Kidney tubule cell (primary cell): ENCODE measurements around the gene ATG14.
"Not testable (repeated sequence)": the region's sequence is repeated elsewhere in the genome, so short reads cannot be mapped to it uniquely, and the experiment has no call there.

Experiments used
- DNase-seq: peaks from one replicate; pipeline ENCODE4 v3.0.0-alpha.2; 2018; ENCODE audit warnings: low spot score

Gene ATG14, protein sequence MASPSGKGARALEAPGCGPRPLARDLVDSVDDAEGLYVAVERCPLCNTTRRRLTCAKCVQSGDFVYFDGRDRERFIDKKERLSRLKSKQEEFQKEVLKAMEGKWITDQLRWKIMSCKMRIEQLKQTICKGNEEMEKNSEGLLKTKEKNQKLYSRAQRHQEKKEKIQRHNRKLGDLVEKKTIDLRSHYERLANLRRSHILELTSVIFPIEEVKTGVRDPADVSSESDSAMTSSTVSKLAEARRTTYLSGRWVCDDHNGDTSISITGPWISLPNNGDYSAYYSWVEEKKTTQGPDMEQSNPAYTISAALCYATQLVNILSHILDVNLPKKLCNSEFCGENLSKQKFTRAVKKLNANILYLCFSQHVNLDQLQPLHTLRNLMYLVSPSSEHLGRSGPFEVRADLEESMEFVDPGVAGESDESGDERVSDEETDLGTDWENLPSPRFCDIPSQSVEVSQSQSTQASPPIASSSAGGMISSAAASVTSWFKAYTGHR

DNA sequence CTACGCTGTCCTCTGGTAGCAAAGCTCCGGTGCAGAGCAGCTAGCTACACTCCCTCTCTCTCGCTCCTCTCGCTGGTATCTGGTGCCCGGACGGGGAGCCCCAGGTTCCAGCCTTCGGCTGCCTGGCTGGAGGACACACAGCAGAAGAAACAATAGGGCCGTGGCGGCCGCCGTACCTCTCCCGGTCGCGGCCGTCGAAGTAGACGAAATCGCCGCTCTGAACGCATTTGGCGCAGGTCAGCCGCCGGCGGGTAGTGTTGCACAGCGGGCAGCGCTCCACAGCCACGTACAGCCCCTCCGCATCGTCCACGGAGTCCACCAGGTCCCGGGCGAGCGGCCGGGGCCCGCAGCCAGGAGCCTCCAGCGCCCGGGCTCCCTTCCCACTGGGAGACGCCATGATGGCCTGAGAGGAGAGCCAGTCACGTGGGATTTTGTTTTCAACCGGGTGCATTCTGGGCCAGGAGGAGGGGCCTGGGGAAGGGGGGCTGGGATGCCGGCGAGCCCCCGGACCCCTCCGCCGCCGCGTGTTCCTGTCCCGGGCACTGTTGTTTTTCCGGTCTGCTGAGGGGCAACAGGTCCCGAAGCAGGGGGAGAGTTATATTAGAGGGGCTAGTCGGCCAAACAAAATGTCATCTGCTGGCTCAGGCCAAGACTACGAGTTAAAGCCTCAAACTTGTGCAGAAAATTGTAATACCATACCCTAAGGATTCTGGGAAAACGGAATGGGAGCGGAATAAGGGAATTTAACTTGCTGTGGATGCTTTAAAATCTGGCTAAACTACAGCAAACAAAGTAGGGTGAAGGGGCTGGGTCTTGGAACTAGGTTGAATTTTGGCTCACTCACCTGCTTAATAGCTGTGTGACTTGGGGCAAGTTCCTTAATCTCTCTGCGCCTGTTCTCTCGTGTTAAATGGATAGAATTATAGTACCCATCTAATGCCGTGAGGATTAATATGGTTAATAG lies at the start of gene ATG14:
ATG14 (minus strand) TSS at position 405 of the 964 bp plus-strand sequence; CDS start at position 397, 8 bp downstream.
- DNase-seq: peak; percentile 80

DNA sequence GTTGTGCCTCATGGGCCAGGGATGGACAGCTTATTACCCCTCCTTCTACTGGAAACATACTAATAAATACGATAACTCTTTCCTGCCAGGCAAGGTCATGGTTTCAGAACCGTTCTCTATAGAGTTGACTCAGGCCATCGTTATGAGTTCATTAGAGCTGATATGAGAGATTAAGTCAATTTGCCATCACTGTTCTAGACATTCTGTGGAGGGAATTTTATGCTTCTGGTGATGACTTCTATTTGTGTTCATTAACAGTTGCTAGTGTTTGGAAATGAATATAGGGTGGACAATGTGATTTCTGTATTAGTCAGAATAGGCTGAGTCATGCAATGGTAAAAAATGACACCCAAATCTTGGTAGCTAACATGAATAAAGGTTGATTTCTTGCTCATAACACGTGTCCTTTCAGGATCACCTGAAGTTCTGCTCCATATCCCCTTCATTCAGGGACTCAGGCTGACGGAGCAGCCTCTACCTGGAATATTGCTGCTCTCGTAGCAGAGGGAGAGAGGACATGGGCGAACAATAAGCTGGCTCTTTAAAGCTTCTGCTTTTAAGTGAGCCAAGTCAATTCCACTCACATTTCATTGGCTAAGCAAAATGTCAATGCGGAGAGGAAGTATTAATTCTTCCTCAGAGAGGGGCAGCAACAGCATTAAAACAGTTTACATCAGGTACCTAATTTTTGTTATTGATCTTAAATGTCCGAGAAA lies 47.3 kb upstream of the ATG14 start:
- DNase-seq: peak; percentile 77

DNA sequence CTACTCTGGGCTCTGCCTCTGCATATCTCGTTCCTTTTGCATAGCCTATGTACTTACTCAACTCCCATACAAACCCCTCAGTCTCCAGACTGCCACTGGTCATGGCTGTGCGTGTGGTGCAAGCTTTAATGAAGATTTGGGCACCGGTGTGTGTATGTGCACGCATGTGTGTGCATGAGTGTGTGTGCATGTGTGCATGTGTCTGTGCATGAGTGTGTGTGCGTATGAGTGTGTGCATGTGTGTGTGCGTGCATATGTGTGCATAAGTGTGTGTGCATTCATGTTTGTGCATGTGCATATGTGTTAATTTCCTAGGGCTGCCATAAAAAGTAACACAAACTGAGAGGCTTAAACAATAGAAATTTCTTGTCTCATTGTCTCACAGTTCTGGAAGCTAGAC lies 45.9 kb upstream of the ATG14 start:
- no peak for DNase-seq

DNA sequence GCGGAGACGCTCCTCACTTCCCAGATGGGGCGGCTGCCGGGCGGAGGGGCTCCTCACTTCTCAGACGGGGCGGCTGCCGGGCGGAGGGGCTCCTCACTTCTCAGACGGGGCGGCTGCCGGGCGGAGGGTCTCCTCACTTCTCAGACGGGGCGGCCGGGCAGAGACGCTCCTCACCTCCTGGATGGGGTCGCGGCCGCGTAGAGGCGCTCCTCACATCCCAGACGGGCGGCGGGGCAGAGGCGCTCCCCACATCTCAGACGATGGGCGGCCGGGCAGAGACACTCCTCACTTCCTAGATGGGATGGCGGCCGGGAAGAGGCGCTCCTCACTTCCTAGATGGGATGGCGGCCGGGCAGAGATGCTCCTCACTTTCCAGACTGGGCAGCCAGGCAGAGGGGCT lies 44.8 kb upstream of the ATG14 start:
- DNase-seq: not testable (repeated sequence)

DNA sequence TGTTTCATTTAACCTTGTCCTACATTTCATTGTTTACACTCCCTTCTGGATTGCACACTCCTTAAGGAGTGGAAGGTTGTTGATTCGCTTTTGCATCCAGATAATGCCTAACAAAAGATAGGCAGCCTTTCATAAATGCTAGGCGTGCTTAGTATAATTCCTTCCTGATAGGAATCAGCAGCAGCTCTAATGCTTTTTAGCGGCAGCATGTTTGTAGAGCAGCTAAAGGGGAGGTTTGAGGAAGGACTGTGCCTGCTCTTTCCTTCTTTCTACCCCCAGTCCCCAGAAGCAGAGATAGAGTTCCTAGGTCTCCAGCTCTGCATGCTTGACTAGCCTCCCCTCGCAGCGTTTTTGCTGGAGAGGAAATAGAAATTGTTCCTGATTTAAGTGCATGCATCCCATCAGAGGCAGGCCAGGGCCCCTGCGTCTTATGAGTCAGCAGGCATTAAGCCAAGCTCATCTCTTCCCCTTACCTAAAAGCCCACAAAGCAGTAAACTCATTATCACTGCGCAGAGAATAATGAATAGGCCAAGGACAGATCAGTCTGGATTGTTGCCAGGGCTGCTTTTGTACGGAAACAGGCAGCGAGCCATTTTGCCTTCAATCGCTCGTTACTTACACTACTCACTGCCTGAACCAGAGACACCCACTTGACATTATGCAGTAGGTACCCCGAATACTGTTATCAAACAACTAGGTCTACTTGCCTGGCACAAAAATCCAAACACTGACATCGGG lies 42.8 kb upstream of the ATG14 start:
- peak; percentile 93 for DNase-seq

DNA sequence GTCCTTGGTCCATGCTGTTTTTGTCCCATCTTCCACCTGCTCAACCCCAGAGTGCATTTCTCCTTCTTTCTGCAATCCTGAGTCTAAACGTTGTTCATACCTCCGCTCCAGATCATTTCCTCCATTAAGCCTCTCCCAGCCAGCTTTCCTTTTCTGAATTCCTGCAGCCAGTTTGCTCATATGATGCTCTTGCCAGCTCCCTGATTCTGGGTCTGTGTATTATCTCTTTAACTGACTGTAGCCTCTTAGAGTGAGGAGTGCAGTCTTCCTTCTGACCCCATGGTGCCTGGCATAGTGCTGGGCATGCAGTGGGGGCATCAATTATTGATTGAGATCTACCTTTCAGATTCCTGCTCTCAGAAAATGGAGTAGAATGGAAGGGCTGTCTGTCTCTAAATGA lies 40.3 kb upstream of the ATG14 start:
- no peak for DNase-seq

DNA sequence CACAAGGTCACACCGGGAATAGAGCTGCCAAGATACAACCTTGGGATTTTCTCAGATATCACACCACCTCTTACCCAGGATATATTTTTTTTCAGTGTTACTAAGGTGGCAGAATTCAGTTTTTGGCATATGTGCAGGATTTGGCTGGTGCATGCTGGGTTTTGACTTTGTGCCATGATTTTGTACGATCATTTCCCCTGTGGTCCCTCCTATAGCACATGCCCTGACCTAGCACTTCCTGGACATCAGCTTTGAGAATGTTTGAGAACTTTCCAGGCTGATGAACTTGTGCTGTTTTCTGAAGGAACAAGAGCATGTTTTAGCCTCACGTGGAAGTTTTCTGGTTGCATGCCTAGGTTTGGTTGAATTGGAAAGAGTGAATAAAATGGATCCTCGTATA lies 39.8 kb upstream of the ATG14 start:
- DNase-seq: peak; percentile 15

DNA sequence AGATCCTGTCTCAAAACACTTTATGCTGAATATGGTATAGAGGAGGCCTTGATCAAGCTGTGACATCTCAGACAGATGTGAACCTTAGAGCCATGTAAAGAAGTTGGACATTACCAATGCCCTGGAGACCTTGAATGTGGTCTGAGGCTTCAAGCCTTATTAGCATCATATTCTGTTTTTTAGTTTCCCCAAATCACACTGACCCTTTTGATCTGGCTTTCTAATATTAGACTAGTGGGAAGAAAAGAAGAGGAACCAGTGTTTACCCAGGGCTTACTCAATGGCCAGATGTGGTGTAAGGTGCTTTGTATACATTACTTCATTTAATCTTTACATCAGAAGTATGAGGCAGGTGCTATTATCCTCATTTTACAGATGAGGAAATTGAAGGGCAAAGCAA lies 39.4 kb upstream of the ATG14 start:
- DNase-seq: no peak

DNA sequence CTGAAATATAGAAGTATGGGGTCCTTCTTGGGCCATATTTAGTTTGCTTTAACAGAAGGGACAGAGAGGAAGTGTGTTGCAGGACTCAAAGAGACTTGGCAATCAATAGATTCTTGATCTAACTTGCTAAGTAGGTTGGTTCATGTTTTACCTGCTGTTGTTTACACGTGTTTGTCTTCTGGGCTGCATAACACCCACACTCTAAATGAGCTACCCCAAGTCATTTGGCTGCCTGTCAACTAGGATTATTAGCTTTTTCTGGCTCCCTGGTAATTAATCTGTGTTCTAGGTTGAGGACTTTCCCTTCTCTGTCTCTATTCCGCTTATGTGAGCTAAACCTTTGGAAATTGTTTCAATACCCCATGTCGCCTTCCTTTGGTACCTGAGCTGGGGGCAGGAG lies 38.9 kb upstream of the ATG14 start:
- DNase-seq: no peak

DNA sequence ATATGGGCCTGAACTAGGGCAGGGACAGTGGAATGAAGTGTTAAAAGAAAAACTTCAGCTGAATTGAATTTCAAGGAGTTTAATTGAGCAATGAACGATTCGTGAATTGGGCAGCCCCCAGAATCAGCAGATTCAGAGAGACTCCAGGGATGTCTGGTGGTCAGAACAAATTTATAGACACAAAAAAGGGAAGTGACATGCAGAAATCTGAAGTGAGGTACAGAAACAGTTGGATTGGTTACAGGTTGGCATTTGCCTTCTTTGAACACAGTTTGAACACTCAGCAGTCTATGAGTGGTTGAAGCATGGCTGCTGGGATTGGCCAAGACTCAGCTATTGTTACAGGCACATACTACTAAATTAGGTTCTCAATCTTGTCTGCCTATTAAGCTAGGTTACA lies 38.5 kb upstream of the ATG14 start:
- no peak for DNase-seq

DNA sequence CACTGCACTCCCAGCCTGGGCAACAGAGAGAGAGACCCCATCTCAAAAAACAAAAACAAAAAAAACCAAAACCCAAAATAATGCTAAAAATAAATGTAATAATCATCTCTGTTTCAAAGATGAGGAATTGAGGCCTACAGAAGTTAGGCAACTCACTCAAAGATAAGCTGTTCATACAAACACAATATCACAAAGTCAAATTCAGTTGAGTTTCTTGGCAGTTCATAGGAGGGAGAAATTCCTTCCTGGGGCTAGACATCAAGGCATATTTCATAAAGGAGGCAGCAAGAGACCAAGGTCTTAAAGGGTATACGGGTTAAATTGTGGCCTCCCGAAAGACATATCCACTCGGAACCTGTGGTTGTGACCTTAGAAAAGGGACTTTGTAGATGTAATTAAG lies 37.5 kb upstream of the ATG14 start:
- DNase-seq: no peak

DNA sequence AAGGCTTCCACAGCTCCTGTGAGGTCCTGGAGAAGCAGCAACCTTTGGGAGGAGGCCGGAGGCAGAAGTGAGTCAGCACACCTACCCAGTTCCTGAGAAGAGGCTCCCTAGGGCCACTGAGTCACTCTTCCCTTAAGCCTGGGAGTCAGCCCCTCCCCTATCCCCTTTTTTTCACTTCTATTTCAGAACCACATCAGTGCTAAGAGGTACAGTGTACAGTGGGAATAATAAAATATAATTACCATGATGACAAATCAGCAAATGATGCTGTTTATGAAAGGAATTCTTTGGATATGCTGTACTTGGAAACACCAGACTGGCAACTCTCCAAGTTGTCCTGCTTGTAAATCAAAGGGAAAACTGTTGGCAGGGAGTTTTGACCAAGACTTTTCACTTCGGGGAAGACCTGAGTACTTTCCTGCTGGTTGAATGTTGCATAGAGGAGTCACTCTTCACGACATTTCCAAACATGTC lies 36.5 kb upstream of the ATG14 start:
- peak; percentile 99 for DNase-seq

DNA sequence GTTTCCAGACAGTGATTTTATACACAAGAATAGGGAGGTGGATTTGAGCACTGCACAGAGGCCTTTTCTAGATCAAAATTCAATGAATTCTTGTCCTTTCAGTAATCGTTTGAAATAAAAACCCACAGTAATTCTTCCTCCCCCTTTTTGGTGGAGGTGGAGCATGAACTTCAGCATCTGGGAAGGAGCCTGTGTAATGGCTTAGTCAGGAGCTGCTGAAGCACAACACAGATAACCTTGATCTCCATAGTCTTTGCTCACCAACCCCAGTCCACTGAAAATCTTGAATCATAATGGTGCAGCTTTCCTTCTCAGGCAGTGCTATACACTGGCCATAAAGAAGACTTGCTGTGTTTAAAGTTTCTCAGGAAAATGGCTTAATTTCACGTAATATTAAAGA lies 35.2 kb upstream of the ATG14 start:
- DNase-seq: peak; percentile 92

DNA sequence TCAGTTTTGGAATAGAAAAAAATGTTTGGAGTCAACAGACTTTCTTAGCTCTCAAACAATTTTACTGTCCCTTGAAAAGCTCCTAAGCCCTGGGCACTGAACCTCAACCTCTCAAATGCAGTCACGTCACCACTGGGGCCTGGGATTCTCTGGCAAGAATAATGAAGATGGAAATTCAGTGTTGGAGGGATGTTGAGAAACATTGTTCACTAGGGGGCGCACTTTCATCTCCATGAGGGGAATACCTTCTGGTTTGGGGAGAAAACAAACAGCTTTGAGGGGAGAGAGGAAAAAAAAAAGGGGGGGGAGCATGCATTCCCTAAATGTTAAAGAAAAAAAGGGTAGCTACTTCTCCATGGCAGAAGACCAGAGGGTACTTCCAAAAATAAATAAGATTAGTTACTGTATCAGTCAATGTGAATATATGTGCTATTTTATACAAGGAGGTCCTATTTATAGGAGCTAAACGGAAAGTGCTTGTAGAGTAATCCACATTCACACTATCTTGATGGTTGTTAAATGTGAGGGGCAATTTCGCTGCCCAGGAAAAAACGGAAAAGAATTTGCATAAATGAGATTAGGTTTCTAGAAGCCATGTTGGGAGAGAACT lies 34.6 kb upstream of the ATG14 start:
- DNase-seq: peak; percentile 79

DNA sequence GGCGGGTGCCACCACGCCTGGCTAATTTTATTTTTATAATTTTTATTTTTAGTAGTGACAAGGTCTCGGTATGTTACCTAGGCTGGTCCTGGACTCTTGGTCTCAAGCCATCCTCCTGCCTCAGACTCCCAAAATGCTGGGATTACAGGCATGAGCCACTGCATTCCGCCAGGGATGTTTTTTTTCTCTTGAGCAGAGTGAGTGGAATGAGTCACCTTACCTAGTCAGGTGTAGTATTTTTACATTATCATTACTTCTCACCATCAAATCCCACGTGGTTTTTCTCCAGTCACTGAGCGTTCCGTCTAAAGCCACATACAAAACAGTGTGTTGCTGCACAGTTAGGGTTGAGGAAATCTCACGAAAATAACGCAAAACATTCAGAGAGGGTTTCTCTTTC lies 29.7 kb upstream of the ATG14 start:
- peak; percentile 66 for DNase-seq

DNA sequence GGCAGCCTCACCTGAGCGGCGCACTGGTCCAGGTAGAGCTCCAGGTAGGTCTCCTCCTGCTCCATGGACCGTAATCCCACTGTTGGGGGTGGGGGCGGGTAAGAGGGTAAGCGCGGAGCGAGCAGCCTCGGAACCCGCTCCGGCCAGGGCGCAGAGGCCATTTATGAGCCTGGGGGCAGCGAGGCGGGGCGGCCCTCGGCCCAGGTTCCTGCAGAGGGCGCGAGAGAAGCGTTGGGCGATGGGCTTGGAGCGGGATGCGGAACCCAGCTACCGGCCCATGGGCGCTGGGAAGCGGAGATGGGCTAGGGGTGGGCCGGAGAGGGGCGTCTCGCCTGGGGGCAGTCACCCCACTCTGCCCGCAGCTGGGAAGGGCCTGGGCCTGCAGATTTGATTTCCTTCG lies 28.8 kb upstream of the ATG14 start, which contains the start of gene TBPL2:
TBPL2 (minus strand) TSS at position 232 of the 400 bp plus-strand sequence; CDS start at position 65, 167 bp downstream.
- no peak for DNase-seq

DNA sequence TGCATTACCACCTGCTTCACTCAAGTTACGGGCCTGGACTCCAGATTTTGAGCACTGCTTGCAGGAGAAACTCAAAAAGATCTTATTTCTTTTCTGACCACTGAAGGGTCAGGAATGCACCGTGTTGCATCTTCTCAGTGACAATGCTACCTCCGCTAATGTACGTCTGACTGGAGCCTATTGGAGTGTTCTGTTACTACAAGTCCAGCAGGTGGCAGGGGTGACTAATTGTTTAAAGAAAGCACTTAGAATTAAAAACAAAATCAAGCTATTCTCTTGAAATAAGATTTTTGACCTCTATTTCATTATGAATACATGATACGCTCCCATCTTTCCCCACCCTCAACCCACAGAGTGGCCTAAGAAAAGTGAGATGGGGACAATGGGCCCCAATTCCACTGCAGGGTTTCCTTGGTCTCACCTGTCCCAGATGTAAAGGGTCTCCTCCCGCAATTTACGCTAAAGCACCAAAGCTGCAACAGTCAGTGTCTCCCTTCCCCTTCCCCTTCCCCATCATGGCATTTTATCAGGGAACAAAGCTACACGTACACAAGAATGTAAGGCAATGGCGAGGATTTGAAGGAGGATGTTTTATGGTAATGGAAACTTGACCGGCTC lies 26.5 kb upstream of the ATG14 start:
- peak; percentile 68 for DNase-seq

DNA sequence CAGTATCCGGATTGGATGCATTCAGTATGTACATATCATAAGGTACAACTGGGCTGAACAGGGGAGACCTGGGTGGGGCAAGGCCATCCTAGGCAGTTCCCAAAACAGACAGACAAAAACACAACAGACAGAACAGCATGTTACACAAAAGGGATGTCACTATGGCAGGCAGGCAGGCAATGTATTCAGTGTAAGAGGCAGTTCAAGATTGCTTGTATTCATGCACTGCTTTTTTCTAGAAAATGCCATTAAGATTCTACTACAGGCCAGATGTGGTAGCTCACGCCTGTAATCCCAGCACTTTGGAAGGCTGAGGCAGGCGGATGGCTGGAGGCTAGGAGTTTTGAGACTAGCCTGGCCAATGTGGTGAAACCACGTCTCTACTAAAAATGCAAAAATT lies 25.3 kb upstream of the ATG14 start:
- no peak for DNase-seq

DNA sequence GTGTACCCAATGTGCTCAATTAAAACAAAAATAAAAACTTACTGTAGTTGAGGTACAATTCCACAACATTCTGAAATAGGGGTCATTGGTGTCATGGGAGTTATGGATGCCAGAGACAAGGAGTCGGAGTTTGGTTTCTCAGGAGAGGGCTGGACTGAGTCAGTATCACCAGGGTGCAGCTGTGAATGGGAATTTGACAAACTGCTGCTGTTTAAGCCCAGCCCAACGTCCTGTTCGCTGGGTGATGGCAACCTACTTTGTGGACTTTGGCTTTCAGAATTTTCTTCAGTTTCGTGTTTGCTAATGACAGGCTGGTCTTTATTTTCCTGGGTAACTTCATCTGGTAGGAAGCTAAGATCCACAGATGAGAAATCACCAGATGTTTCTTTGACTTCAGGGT lies 24.9 kb upstream of the ATG14 start:
- no peak for DNase-seq

DNA sequence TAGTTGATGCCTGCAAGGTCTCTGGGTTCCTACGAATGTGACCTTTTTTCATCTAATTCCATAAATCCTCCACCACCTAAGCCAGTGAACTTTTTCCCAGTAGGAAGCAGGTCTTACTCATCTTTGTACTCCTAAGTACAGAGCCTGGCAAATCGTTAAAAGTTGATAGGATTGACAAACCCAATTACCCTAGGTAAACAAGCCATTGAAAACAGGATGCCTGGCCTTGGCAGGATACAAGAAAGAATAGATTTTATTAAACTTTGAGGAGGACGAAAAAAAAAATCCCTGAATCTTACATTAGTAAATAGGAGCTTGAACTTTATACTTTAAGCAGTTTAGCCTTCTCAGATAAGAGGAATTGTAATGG lies 23.2 kb upstream of the ATG14 start:
- no peak for DNase-seq
